Activated naive CD4-positive, alpha-beta T cell treated with Interleukin-2 at 50 U/mL for 16 hours (primary cell): ENCODE data around the gene RPS6KA4.
"Not testable (repeated sequence)": the region's sequence is repeated elsewhere in the genome, so short reads cannot be mapped to it uniquely, and the experiment has no call there.

Source experiments
- DNase-seq: peaks from one replicate; pipeline ENCODE4 v3.0.0-alpha.2; 2020

The RPS6KA4 gene

GRCh38 chr11:64391839-64392238 is 32.9 kb downstream of the RPS6KA4 start:
- no peak for DNase-seq

GRCh38 chr11:64395545-64396078 is 36.6 kb downstream of the RPS6KA4 start:
- DNase-seq: no peak

GRCh38 chr11:64396079-64396591 is 37.2 kb downstream of the RPS6KA4 start:
- no peak for DNase-seq

DNA sequence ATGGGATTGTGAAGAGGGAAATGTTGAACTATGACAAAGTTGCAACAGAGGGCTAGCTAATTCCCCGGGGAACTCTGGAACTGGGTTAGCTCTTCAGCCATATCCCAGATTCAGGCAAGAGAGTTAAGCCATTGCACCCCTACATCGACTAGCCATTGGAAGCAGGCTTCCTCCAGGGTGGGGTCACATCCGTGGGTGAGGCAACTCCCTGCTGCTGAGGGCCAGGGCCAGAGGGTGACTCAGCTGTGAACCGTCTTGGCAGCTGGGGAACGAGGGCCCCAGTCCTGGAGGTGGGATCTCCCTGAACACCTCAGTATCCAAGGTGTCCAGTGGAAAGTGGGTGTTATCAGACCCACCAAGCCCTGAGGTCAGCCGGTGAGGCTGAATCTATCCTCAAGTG is 41.1 kb downstream of the RPS6KA4 start:
- DNase-seq: no peak

DNA sequence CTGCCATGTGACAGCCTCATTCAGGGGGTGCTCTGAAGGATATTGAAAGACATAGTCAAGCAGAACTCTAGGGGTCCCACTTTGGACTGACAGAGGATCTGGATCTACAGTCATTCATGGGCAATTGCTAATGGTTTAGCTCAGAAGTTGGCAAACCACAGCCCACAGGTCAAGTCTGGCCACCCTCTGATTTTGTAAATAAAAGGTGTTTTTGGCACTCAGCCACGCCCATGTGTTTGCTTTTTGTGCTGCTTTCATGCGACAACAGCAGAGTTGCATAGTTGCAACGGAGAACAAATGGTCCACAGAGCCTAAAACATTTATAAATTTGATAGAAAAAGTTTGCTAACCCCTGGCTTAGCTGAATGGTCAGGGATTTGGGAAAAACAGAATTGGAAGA is 41.7 kb downstream of the RPS6KA4 start:
- no peak for DNase-seq

DNA sequence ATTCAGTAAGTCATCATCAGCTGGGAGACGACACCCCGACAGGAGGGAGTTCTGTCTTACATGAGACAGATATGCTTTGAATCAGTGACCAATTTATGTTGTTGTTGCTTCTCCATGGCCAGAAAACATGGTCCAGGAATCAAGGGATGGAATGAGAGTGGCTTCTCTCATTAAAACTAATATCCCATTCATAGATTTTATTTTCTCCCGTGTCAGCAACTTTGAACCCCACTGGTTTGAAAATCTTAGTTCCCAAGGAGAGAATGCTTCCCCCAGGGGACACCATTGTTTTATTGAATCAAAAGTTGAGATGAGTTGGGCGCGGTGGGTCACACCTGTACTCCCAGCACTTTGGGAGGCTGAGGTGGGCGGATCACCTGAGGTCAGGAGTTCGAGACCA is 42.8 kb downstream of the RPS6KA4 start:
- no peak for DNase-seq

DNA sequence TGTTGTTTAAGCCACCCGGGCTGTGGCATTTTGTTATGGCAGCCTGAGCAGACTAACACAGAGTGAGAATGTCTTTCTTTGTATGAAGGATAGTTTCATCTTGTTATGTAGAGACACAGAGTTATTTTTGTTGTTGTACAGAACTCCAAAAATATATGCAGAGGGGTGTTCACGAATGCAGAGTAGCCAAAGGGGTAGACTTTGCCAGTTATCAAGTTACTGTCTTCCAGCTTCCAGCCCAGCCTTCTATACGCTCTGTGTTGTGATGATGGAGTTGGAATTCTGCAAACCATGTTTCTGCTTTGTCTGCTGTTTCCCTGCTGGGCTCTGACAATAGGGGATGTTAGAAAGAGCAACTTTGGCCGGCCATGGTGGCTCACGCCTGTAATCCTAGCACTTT is 44.1 kb downstream of the RPS6KA4 start:
- no peak for DNase-seq

DNA sequence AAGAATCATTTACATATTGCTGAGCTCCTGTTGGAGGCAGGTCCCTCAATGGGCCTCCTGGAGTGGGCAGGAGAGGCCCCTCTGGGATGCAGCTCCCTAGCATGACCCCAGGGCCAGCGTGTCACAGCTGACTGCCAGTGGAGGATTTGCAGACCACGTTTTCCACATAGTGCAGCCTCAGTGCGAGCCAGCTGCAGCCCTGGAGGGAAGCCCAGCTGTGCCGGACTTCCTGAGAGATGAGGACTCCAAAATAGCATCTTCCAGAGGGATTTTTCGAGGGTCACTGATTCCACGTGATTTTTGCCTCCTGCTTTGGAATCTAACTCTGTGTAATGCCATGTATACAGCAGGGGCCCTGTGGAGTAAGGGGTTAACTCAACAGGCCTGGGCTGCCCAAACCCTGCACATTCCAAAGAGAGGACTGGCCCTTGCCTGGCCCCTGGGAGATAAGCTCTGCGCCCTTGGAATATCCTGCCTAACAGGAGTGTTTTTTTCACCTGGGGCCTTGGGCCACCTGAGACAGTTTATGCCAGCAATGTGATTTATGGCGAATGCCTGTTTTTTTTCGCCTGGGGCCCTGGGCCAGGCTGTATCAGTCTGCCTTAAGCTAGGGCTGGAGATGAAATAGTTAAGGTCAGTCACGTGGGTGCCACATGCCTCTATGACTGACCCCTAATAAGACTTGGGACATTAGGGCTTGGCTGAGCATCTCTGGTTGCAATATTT is 47.4 kb downstream of the RPS6KA4 start:
- no peak for DNase-seq

GRCh38 chr11:64407221-64407620 is 48.3 kb downstream of the RPS6KA4 start:
- no peak for DNase-seq

DNA sequence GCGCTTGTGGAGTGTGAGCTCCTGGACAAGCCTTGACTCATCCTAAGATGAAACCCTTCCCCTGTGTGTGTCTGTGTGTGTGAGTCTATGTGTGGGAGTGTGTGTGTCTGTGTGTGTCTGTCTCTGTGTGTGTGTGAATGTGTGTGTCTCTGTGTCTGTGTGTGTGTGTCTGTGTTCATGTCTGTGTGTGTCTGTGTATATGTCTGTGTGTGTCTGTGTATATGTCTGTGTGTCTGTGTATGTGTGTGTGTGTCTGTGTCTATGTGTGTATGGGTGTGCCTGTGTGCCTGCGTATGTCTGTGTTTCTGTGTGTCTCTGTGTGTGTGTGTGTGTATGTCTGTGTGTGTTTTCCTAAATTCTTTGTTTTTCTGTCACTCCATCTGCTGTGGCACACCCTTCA is 48.7 kb downstream of the RPS6KA4 start:
- no peak for DNase-seq

- DNase-seq: no peak
Measured at GRCh38 chr11:64409278-64409677, 50.3 kb downstream of the RPS6KA4 start.

GRCh38 chr11:64409707-64410403 is 50.9 kb downstream of the RPS6KA4 start:
- no peak for DNase-seq

DNA sequence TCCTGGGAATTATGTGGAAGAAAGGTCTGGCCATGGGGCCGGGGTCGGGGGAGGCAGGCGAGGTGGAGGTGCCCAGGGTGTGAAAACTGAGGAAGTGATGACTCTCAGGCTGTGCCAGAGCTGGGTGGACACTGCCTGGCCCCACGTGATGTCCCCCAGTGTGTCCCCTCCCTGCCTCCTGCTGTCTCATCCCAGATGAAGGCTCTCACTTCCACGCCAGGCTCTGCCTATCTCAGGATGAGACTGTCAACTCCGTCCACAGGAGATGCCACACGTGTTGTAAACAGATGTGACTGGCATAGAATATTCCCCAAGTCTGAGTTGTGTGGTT is 51.4 kb downstream of the RPS6KA4 start:
- no peak for DNase-seq

DNA sequence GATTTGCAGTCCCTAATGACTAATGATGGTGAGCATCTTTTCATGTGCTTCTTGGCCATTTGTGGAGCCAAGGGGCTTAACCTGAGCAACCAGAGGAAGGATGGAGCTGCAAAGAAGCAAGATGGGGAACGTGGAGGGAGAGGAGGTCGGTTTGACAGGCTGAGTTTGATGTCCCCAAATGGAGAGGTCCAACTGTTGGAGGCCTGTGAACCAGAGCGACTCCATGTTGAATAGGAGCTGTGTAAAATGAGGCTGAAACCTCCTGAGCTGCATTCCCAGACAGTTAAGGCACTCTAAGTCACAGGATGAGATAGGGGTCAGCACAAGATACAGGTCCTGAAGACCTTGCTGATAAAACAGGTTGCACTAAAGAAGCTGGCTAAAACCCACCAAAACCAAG is 54.5 kb downstream of the RPS6KA4 start:
- no peak for DNase-seq

DNA sequence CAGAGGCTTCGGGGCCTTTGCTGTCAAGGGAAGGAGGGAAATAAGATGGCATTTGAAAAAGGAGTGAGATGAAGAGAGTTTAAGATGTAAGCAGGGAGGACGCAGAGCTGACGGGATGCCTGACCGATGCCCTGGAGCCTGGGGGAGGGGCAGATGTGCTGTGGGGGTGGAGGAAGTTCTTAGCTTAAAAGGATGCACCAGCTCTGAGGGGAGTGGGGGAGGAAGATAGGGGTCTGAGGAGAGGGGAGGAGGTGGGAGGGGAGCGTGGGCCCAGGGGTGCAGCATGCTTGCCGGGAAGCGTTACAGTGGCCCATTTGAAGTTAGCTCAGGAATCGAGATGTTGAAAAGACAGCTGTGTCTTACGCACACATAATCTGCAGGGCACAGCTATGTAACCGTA is 56.3 kb downstream of the RPS6KA4 start:
- DNase-seq: no peak

- DNase-seq: no peak
Measured at GRCh38 chr11:64415996-64416728, 57.2 kb downstream of the RPS6KA4 start.

DNA sequence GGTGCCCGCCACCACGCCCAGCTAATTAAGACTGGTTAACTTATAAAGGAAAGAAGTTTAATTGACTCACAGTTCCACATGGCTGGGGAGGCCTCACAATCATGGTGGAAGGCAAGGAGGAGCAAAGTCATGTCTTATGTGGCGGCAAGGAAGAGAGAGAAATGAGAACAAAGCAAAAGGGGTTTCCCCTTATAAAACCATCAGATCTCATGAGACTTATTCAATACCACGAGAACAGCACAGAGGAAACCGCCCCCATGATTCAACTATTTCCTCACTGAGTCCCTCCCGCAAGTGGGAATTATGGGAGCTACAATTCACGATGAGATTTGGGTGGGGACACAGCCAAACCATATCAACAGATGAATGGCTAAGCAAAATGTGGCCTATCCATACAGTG is 59.3 kb downstream of the RPS6KA4 start:
- not testable (repeated sequence) for DNase-seq

DNA sequence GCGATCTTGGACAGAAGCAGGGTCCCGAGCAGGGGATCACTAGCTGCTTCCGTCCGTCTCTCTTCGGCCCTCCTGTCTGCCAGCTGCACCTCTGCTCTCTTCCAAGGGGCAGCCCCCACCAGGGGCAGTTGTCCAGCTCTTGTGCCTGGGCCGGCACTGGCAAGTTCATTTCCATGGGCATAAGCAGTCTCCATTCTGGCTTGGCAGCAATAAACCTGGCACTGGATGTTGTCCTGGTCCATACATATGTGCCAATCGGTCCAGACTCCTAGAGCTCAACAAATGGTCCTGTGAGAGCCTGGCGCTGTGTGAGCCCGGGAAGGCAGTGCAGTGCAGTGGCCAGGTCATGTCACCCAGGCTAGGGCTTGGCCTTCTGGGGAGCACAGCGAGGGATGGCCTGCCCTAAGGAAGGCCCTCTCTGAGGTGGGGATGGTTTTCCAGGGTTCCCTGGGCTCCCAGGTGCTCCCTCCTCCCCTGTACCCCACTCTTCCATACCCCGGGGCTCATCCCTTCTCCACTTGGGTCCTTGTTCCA is 60.4 kb downstream of the RPS6KA4 start:
- no peak for DNase-seq

DNA sequence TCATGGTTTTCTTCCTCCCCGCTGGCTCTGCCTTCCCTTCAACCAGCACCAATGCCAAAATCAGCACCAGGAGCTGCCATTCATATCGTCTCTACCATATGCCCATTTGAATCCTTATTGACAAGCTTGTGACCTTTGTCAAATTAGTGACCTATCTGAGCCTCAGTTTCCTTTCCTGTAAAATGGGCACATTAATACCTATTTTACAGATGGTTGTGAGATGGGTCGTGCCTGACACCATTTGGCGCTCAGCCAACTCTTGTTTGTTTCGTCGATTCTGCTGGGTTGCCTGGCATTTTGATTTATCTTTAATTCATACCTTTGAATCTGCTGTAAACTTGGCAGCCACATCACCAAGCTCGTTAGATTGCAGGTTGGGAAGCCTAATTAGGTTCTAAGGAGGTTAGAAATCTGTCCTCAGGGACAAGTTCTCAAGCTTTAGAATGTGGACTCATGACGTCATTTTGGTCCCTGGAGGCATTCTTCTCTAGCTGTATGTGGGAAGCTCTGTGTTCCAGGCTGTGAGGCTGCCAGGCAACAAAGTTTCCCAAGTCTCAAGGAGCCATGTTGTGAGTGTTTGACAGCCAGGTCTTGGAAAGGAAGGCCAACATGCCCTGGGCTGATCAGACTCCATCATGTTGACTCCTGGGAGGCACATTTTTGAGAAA is 61.0 kb downstream of the RPS6KA4 start:
- DNase-seq: no peak
